GM19463 (cell line): ENCODE results near the gene MAEA.
"Not testable (repeated sequence)": the region's sequence is repeated elsewhere in the genome, so short reads cannot be mapped to it uniquely, and the experiment has no call there.

Source experiments
- ATAC-seq: cut with Tn5 transposase; IDR thresholded peaks from one replicate; pipeline ENCODE4 v1.9.1; 2021; ENCODE audit warnings: mild to moderate bottlenecking, moderate library complexity; ENCODE audit not compliant: unreplicated experiment

The MAEA gene

GRCh38 chr4:1318488-1319213 is 29.0 kb downstream of the MAEA start:
- ATAC-seq: no peak

DNA sequence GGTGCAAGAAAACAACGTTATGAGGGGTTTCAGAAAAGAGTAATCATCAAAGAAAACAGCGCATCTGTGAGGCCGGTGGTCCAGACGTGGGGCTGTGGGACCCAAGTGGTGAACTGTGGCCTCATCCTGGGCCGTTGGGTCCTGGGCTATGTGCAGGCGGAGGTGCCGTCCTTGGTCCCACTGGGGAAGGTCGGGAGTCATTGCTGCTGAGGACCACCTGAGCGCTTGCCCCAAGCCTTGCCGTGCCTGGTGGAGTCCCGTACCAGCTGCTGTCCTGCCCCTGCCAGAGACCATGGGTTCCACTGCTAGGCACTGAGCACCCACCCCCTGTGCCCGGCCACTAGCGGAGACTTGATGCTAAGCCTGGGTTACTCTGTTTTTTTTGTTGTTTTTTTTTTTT is 31.8 kb downstream of the MAEA start:
- no peak for ATAC-seq

GRCh38 chr4:1321946-1322650 is 32.4 kb downstream of the MAEA start:
- ATAC-seq: no peak

- no peak for ATAC-seq
Measured at GRCh38 chr4:1323280-1323634, 33.6 kb downstream of the MAEA start.

DNA sequence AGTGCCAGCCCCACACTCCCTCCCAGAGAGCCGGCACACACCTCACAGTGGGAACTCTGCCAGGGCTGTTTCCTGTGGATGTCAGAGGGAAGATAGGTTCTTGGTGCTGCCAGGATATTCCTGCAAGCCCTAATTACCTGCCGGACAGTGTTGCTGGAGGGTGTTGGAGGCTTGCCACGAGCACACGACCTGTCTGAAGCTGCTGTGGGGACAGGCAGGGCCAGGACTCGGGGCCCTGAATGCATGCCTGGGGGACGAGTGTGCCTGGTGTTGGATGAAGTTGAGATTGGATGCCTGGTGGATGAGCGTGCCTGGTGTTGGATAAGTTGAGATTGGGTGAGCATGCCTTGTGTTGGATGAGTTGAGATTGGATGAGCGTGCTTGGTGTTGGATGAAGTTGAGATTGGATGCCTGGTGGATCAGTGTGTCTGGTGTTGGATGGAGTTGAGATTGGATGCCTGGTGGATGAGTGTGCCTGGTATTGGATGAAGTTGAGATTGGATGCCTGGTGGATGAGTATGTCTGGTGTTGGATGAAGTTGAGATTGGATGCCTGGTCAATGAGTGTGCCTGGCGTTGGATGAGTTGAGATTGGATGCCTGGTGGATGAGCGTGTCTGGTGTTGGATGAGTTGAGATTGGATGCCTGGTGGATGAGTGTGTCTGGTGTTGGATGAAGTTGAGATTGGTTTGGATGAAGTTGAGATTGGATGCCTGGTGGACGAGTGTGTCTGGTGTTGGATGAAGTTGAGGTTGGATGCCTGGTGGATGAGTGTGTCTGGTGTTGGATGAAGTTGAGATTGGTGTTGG is 34.1 kb downstream of the MAEA start:
- no peak for ATAC-seq

- ATAC-seq: not testable (repeated sequence)
Measured at GRCh38 chr4:1324443-1325175, 34.9 kb downstream of the MAEA start.

DNA sequence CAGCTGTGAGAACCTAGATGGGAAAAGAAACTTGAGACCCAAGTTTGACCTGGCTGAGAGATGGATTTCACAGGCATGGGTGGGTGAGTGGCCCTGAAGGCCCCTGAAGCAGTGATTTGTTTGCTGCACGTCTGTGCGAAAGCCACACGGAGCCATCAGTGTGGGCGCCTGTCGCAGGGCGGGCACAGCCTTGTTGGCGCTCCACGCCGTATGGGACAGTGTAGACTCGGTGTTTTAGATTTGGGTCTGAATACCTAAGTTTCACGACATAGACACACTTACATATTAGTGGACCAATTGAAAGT is 35.4 kb downstream of the MAEA start:
- no peak for ATAC-seq

- ATAC-seq: no peak
Measured at GRCh38 chr4:1325681-1326635, 36.3 kb downstream of the MAEA start.

- ATAC-seq: no peak
Measured at GRCh38 chr4:1326751-1327525, 37.2 kb downstream of the MAEA start.

DNA sequence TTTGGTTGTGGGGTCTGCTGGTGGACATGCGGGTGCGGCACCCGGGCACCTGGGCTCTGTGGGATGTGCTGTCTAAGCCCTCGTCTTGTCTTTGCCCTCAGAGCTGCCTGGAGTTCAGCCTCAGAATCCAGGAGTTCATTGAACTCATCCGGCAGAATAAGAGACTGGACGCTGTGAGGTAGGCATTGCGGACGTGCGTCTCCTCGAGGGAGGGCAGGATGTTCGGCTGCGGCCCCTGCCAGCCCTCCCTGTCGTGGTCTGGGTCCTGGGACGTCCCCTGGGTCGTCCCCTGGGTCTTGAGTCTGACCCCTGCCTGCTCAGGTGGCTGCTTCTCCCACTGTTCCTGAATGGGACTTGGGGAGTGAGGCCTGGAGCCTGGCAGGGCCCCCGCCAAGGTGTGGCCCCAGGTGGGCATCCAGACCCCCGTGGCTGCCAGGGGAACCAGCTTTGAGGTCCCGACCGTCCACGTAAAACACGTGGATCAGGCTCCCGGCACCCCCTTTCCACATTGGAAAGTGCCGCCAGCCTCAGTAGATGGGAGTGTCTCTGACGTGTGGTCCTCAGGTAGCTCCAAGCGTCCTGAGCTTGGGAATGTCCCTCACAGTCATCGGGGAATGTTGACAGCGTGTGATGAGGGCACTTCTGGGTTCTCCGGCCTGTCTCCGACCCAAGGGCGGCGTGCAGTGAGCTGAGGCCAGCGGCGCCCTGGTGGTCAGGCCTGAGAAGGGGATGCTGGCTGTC is 38.0 kb downstream of the MAEA start:
- no peak for ATAC-seq

DNA sequence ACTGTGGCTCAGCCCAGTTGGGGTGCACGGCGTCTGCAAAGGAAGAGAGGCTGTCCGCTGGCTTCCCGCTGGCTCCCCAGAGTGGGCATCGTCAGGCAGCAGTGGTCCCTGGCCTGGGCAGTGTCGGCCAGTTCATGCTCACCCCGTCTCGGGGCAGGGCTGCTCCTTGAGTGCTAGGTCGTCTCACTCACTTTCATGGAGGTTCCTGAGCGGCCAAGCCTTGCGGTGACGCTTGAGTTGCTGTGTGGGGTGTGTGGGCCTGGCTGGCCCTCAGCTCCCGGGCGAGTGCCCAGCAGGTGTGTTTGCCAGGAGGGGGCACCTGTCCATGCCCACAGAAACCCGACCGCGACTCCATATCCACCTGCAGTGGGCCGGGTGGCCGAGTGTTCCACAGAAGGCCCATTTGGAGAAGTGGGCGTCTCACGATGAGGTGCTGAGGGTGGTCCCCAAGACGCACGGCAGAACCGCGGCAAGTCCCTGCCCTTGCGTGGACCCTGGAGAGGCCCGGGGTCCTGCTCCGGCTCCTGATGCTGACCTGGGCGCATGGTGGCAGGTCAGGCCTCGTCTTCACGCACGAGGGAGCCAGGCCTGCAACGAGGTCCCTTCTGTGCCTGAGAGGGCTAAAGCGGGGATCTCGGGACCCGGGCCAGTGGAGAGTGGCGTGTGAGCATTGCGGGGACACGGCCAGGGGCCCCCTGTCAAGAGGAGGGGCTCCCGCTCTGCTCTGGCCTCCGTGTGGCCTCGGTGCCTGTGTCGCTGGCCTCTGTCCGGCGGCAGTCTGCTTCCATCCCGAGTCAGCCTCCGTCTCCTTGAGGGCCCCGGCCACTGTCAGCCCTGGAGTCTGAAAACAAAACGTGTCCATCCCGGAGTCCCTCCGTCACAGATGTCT is 38.8 kb downstream of the MAEA start:
- ATAC-seq: no peak

GRCh38 chr4:1329408-1330371 is 40.0 kb downstream of the MAEA start:
- ATAC-seq: no peak

GRCh38 chr4:1330761-1331590 is 41.3 kb downstream of the MAEA start:
- ATAC-seq: no peak

DNA sequence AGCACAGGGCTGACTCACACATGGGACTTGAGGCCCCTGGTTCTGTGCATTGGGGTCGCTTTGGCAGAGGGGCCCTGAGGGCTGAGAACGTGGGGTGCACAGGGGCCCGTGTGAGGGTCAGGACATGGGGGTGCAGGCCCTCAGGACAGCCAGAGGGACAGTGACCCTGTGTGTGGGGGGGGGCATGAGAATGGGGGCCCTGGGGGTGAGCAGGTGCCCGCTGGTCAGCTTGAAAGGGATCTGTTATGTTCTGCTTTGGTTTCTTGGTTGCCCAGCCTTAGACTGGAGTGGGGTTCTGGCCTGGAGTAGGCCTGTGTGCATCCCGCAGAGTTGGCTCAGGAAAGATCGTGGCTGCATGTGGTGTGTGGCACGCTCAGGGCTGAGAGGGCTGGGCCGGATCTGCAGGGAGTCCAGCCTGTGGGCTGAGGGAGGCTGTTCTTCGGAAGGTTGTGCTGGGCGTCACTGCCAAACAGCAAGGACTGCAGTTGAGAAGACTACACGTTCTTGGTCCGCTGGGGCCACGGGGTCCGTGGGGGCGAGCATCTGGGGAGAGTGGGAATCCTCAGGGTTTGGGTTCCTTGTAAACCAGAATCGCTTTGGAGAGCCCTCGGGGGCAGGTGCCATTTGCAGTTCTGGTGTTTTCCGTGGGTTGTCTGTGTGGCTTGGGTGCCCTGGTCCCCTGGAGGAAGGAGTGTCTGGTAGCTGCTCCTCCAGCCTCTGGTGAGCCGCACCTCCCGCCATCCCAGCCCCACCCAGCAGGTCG is 42.1 kb downstream of the MAEA start:
- ATAC-seq: no peak

DNA sequence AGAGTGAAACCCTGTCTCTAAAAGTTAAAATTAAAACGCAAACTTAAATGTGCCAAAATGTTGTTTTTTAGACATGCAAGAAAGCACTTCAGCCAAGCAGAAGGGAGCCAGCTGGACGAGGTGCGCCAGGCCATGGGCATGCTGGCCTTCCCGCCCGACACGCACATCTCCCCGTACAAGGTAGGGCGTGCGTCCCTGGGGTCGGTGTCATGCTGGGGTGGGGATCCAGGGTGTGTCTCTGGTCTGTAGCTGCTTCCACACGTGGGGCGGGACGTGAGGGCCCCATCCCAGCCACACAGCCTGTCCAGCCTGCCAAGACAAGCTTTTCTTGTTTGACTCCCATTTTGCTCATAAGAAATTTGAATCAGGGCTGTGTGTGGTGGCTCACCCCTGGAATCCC is 43.0 kb downstream of the MAEA start:
- no peak for ATAC-seq
